Esophagus muscularis mucosa (tissue), 4 donors: ENCODE data around the gene GNG2. TPM values are rescaled to one million over a fixed set of nuclear protein-coding genes. Genes with fewer than 3 reads are reported as not detected.

Experiments used
- DNase-seq: peaks from one replicate; pipeline ENCODE4 v3.0.0-alpha.2; 2017; ENCODE audit errors: extremely low spot score
- H3K27ac ChIP-seq, 4 donors: fragments of 200-600 bp; sonication (generic); replicated peaks in 1 of 4; 1 replicate in 3 of 4; 2 replicates in 1 of 4; pipeline ENCODE4 v1.5.1; 2016 to 2019; ENCODE audit warnings: mild to moderate bottlenecking in 1 of 4
- H3K27me3 ChIP-seq, 4 donors: fragments of 200-600 bp; sonication (generic); one replicate each; pipeline versions ENCODE4 v1.5.1 to v1.6.0; 2016 to 2019
- H3K36me3 ChIP-seq, 4 donors: fragments of 200-600 bp; sonication (generic); one replicate each; pipeline ENCODE4 v1.5.1; 2016 to 2019
- H3K4me1 ChIP-seq, 4 donors: fragments of 200-600 bp; sonication (generic); one replicate each; pipeline ENCODE4 v1.5.1; 2016 to 2019
- H3K4me3 ChIP-seq, 4 donors: fragments of 200-600 bp; sonication (generic); 1 replicate in 2 of 4; 2 replicates in 2 of 4; pipeline ENCODE4 v1.5.1; 2016 to 2019; ENCODE audit warnings: mild to moderate bottlenecking in 4 of 4, moderate library complexity in 1 of 4
- H3K9me3 ChIP-seq, 4 donors: fragments of 200-600 bp; sonication (generic); 1 replicate in 3 of 4; 2 replicates in 1 of 4; pipeline ENCODE4 v1.5.1; 2016 to 2019
- CTCF ChIP-seq, 3 experiments: fragments of 200-600 bp in 2 of 3; fragments of 450-650 bp in 1 of 3; sonication (generic) in 2 of 3; IDR thresholded peaks; one replicate each; pipeline ENCODE4 v1.5.1; 2017 to 2019; ENCODE audit warnings: antibody characterized with exemption in 3 of 3, mild to moderate bottlenecking in 2 of 3, moderate library complexity in 1 of 3
- EP300 ChIP-seq: sonication (generic); formaldehyde crosslinking; IDR thresholded peaks from one replicate; pipeline ENCODE4 v1.6.1; 2017; ENCODE audit warnings: antibody characterized with exemption
- POLR2A ChIP-seq: fragments of 450-650 bp; IDR thresholded peaks from one replicate; pipeline ENCODE4 v1.6.1; 2017; ENCODE audit warnings: antibody characterized with exemption, moderate library complexity, mild to moderate bottlenecking, low read depth
- POLR2AphosphoS5 ChIP-seq, 2 donors: sonication (generic); formaldehyde crosslinking; IDR thresholded peaks; one replicate each; pipeline ENCODE4 v1.6.1; 2017; ENCODE audit warnings: antibody characterized with exemption in 2 of 2
- WGBS: methylation state at CpG from one replicate; pipeline ENCODE4 v1.1.5; 2018; 5-methylcytosine and 5-hydroxymethylcytosine counted together
- intact Hi-C: fragments of 100-400 bp; cut with DNase I; formaldehyde crosslinking; loops from one replicate; pipeline ENCODE4 v1.15.1; 2023
- total RNA-seq, 4 donors: library from RNA; depleted of rRNA; stranded (reverse); fragments of >200 nt; gene quantifications; one replicate each; pipeline versions ENCODE4 v1.1.0 to v1.2.1, GENCODE V29; 2016

GNG2 gene
- total RNA-seq, 4 donors from 2014 or later, result 15.7 to 19.9 (median 17.7) TPM

DNA sequence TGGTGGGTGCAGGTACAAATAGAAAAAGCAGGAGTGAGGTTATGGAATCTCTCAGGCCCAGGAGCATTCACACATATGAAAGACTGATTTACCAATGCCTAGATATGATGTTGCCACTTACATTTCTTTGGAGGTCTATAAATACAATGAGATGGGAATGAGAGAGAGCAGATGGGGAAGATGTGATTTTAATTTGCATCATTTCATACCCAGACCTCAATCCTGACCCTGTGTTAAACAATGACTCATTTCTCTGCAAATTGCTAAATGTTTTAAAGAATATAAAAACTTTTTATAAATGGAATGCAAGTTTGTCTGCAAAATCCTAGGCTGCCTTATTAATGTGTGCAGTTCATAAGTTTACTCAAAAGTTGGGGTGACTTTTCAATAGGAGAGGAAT is 38.6 kb upstream of the GNG2 start:
- no peak for DNase-seq
- TF ChIP-seq CTCF (IDR thresholded peaks at IDR 0.05) (no peak), POLR2A (no peak), EP300 (no peak), POLR2AphosphoS5 (IDR thresholded peaks at IDR 0.05) (no peak)
- Histone ChIP-seq H3K4me3 (no peak overlapping the region), H3K27ac (no peak overlapping the region), H3K27me3 (no peaks in the 10 kb centered on the region), H3K36me3 (no peaks in the 10 kb centered on the region), H3K4me1 (no peaks in the 10 kb centered on the region), H3K9me3 (no peaks in the 10 kb centered on the region)
- intact Hi-C loops, result no loop called here

DNA sequence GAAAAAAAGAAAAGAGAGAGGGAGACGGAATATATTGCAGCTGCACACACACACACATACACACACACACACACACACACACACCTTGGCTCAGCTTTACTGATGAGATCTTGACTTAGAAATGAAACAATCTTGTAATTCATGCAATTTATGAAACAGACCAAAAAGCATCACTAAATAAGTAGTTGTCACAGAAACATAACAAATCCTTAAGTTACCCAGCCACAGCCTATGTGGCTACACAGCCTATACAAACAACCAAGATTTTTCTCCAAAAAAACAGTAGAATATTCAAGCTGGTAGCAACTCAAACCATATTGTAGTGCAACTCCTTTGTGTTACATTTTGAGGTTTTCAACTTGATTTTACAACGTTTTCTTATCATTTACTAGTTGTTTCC is 37.9 kb upstream of the GNG2 start:
- Histone ChIP-seq H3K9me3 (no peaks in the 10 kb centered on the region), H3K27me3 (no peaks in the 10 kb centered on the region), H3K27ac (no peak overlapping the region), H3K36me3 (no peaks in the 10 kb centered on the region), H3K4me1 (no peaks in the 10 kb centered on the region), H3K4me3 (no peak overlapping the region)
- DNase-seq, result no peak
- WGBS, result 47% methylated on average over 2 of the region's 2 CpGs
- intact Hi-C loops, result no loop called here
- no peak for TF ChIP-seq EP300
- TF ChIP-seq POLR2A, result no peak
- TF ChIP-seq CTCF (IDR thresholded peaks at IDR 0.05), result no peak
- TF ChIP-seq POLR2AphosphoS5 (IDR thresholded peaks at IDR 0.05), result no peak

DNA sequence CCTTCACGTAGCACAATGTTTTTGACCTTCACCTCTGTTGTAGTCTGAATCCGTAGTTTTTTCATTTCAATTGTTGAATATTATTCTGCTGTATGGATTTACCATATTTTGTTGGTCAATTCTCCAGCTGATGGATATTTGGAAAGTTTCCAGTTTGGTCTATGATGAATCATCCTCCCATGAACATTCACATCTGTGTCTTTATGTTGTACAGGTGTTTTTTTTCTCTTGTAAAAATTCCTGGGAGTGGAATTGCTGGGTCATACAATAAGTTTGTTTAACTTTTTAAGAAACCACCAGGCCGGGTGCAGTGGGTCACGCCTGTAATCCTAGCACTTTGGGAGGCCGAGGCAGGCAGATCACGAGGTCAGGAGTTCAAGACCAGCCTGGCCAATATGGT is 36.7 kb upstream of the GNG2 start:
- 72% methylated on average over 6 of the region's 6 CpGs for WGBS
- no peak overlapping the region for H3K4me3 ChIP-seq
- H3K4me1 ChIP-seq, result no peaks in the 10 kb centered on the region

DNA sequence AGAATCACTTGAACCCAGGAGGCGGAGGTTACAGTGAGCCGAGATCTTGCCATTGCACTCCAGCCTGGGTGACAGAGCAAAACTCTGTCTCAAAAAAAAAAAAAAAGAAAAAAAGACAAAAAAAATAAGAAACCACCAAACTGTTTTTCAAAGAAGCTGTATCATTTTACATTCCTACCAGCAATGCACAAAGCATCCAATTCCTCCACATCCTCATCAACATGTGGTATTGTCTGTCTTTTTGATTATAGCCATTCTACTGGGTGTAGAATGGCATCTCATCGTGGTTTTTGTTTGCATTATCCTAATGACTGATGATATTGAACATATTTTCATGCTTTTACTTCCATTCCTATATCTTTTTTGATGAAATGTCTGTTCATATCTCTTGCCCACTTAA is 36.2 kb upstream of the GNG2 start:
- TF ChIP-seq POLR2A (no peak), POLR2AphosphoS5 (IDR thresholded peaks at IDR 0.05) (no peak), EP300 (no peak), CTCF (IDR thresholded peaks at IDR 0.05) (no peak)
- intact Hi-C loops, result no loop called here
- WGBS, result 90% methylated on average over 3 of the region's 3 CpGs
- Histone ChIP-seq H3K9me3 (no peaks in the 10 kb centered on the region), H3K27me3 (no peaks in the 10 kb centered on the region), H3K4me3 (no peak overlapping the region), H3K36me3 (no peaks in the 10 kb centered on the region), H3K4me1 (no peaks in the 10 kb centered on the region), H3K27ac (no peak overlapping the region)
- no peak for DNase-seq

More for the DNA sequence above, 36.7 kb upstream of the GNG2 start:
- intact Hi-C loops, result no loop called here
- H3K9me3 ChIP-seq, result no peaks in the 10 kb centered on the region
- no peaks in the 10 kb centered on the region for H3K36me3 ChIP-seq
- TF ChIP-seq EP300 (no peak), CTCF (IDR thresholded peaks at IDR 0.05) (no peak), POLR2A (no peak)
- DNase-seq, result no peak
- H3K27me3 ChIP-seq, result no peaks in the 10 kb centered on the region
- H3K27ac ChIP-seq, result no peak overlapping the region

DNA sequence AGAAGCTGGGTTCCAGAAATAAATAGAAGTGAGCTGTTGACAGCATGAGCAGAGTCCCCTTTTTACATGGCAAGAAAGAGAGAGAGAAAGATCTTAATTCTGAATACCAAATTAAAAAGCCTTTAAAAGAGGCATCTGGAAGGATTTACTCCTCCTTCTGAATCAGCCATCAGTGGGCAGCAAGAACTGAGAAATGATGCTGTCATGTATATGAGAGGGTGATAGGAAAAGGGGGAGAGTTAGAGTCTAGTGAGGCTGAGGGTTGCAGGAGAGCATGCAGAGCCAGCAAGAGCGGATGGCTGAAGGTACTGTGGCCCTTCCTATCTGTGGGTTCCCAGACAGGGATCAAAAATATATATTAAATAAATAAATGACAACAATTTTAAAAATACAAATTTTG is 34.5 kb upstream of the GNG2 start:
- no peaks in the 10 kb centered on the region for H3K36me3 ChIP-seq
- DNase-seq, result no peak
- TF ChIP-seq EP300, result no peak
- no peak for TF ChIP-seq POLR2A
- no peak for TF ChIP-seq POLR2AphosphoS5 (IDR thresholded peaks at IDR 0.05)
- TF ChIP-seq CTCF (IDR thresholded peaks at IDR 0.05), result no peak
- no peaks in the 10 kb centered on the region for H3K4me1 ChIP-seq
- 91% methylated on average over 1 of the region's 1 CpG for WGBS
- no peak overlapping the region for H3K4me3 ChIP-seq
- no peak overlapping the region for H3K27ac ChIP-seq
- H3K9me3 ChIP-seq, result no peaks in the 10 kb centered on the region
- no peaks in the 10 kb centered on the region for H3K27me3 ChIP-seq
- intact Hi-C loops, result no loop called here
